Colonic mucosa (tissue), 4 donors: ENCODE data around the gene TAF11L14. TPM values are rescaled to one million over a fixed set of nuclear protein-coding genes. Genes with fewer than 3 reads are reported as not detected.

ENCODE experiments used
- DNase-seq: peaks from one replicate; pipeline ENCODE4 v3.0.0-alpha.2; 2020
- H3K27ac ChIP-seq: fragments of 200-600 bp; one replicate; pipeline ENCODE4 v1.8.0; 2021
- H3K27me3 ChIP-seq: fragments of 200-600 bp; one replicate; pipeline ENCODE4 v1.8.0; 2021
- H3K36me3 ChIP-seq: fragments of 200-600 bp; one replicate; pipeline ENCODE4 v1.8.0; 2021
- H3K4me1 ChIP-seq: fragments of 200-600 bp; one replicate; pipeline ENCODE4 v1.8.0; 2021; ENCODE audit warnings: mild to moderate bottlenecking
- H3K4me3 ChIP-seq: fragments of 200-600 bp; one replicate; pipeline ENCODE4 v1.8.0; 2021
- H3K9ac ChIP-seq, 2 donors: one replicate each; pipeline ENCODE4 v1.7.0; 2013; ENCODE audit warnings: control low read depth in 2 of 2, low read depth in 2 of 2, low read length in 2 of 2
- H3K9me3 ChIP-seq: fragments of 200-600 bp; one replicate; pipeline ENCODE4 v1.8.0; 2021
- intact Hi-C: fragments of 100-400 bp; cut with DNase I; formaldehyde crosslinking; loops from one replicate; pipeline ENCODE4 v1.14.1; 2022
- total RNA-seq, 2 donors: library from RNA; stranded (reverse); fragmentation: NEBNext Ultra II Directional in 1 of 2; extraction: Animal tissue kit (Norgen Biotek cat#: 25700) in 1 of 2; gene quantifications; one replicate each; pipeline ENCODE4 v1.2.1, GENCODE V29; 2021
- TF ChIP-seq, protein P1 (sequence below): fragments of 200-600 bp; IDR thresholded peaks from one replicate; pipeline ENCODE4 v1.8.0; 2022; ENCODE audit warnings: antibody characterized with exemption, mild to moderate bottlenecking
- donor health status: healthy.
- donor health status: DM: no; HTN: no; CAD: no.
- donor health status: DM: no; HTN: no; CAD: no.

The TAF11L14 gene
- total RNA-seq, 2 donors from 2014 or later, result not detected

DNA sequence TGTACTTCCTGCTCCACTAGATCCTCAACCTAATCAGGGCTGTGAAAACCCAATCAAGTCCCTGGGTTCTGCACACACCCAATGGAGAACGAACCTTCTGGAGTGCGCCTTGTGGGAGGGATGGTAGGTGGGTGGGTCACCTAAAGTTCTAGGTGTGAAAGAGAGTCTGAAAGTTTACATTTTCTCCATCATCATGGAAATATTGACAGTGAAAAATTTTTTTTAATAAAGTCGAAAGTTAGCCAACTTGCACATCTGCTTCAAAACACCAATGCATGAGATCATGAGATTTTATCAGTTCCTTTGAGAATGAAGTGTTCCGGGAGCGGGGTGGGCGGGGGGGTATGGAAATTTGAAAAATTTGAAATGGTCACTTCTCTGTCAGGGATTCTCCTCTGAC is 21.7 kb downstream of the TAF11L14 start:
- TF ChIP-seq, protein P1, sequence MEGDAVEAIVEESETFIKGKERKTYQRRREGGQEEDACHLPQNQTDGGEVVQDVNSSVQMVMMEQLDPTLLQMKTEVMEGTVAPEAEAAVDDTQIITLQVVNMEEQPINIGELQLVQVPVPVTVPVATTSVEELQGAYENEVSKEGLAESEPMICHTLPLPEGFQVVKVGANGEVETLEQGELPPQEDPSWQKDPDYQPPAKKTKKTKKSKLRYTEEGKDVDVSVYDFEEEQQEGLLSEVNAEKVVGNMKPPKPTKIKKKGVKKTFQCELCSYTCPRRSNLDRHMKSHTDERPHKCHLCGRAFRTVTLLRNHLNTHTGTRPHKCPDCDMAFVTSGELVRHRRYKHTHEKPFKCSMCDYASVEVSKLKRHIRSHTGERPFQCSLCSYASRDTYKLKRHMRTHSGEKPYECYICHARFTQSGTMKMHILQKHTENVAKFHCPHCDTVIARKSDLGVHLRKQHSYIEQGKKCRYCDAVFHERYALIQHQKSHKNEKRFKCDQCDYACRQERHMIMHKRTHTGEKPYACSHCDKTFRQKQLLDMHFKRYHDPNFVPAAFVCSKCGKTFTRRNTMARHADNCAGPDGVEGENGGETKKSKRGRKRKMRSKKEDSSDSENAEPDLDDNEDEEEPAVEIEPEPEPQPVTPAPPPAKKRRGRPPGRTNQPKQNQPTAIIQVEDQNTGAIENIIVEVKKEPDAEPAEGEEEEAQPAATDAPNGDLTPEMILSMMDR, result no peak
- Histone ChIP-seq H3K4me1 (no peaks in the 10 kb centered on the region), H3K27ac (no peak overlapping the region), H3K27me3 (no peaks in the 10 kb centered on the region), H3K36me3 (no peaks in the 10 kb centered on the region), H3K4me3 (no peak overlapping the region), H3K9ac (no peak overlapping the region), H3K9me3 (no peaks in the 10 kb centered on the region)
- intact Hi-C loops, result no loop called here
- DNase-seq, result no peak

DNA sequence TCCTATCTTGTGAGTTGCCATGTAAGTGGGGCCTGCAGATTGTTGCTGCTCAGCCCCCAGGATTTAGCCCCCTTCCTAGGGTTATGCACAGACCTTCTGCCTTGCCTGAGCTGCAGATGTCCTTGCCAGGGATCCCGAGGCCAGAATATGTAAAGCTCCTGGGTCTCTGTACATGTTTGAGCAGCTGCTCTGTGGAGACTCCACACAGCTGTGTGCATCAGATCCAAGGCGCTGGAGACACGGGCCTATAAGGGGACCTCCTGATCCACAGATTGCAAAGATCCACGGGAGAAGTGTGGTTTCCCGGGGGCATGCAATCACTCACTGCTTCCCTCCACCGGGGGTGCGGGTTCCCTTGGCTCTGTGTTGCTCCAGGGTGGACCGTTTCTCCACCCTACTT is 28.9 kb downstream of the TAF11L14 start:
- no peak overlapping the region for H3K27ac ChIP-seq
- intact Hi-C loops, result no loop called here
- H3K4me1 ChIP-seq, result no peaks in the 10 kb centered on the region
- DNase-seq, result no peak
- no peaks in the 10 kb centered on the region for H3K9me3 ChIP-seq
- TF ChIP-seq, protein P1, result no peak
- no peaks in the 10 kb centered on the region for H3K36me3 ChIP-seq
- H3K4me3 ChIP-seq, result no peak overlapping the region
- no peaks in the 10 kb centered on the region for H3K27me3 ChIP-seq
- no peak overlapping the region for H3K9ac ChIP-seq

DNA sequence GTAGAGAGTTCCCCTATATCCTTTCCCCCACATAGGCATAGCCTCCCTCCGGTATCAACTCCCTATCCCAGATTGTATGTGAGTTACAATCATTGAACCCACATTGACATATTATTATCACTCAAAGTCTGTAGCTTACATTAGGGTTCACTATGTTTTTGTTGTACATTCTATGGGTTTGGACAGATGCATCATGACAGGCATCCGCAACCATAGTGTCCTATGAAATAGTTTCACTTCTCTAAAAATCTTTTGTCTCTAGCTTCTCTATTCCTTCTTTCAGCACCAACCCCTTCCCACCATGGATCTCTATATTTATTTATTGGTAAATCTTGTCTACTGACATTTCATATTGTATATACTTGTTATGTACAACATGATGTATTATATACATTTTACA is 31.6 kb downstream of the TAF11L14 start:
- Histone ChIP-seq H3K27me3 (no peaks in the 10 kb centered on the region), H3K36me3 (no peaks in the 10 kb centered on the region), H3K27ac (no peak overlapping the region), H3K4me3 (no peak overlapping the region), H3K9me3 (no peaks in the 10 kb centered on the region), H3K4me1 (no peaks in the 10 kb centered on the region), H3K9ac (no peak overlapping the region)
- TF ChIP-seq, protein P1, result no peak
- intact Hi-C loops, result no loop called here
- DNase-seq, result no peak

DNA sequence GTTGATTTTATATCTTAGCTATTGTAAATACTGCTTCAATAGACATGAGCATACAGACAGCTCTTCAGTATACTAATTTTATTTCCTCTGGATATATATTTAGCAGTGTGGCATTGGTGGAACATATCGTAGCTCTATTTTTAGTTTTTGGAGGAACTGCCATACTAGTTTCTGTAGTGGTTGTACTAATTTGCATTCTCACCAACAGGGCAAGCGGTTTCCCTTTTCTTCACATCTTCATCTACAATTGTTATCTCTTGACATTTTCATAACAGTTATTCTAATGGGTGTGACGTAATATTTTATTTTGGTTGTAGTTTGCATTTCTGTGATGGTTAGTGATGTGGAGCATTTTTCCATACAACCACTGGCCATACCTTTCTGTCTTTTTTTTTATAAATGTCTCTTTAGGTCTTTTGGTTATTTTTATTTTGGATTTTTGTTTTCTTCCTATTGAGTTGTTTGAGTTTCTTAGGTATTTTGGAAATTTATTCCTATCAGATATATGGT is 32.5 kb downstream of the TAF11L14 start:
- Histone ChIP-seq H3K9me3 (no peaks in the 10 kb centered on the region), H3K27me3 (no peaks in the 10 kb centered on the region)
- TF ChIP-seq, protein P1, result no peak

DNA sequence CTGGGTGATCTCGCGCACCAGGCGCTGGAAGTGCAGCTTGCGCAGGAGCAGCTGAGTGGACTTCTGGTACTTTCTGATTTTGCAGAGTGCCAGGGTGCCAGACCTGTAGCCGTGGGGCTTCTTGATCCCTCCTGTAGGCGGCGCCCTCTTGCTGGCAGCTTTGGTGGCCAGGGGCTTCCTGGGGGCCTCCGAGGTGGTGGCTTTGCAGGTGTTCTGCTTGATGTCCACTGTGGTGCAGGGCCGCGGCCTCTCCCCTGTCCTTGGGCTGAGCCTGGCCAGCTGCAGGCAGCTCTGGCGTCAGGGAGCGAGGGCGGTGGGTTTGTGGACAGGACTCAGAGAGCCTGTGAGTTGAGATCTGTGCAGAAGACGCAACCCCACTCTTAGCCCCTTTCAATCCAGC is 36.1 kb downstream of the TAF11L14 start:
- Histone ChIP-seq H3K27me3 (no peaks in the 10 kb centered on the region), H3K9me3 (no peaks in the 10 kb centered on the region), H3K9ac (no peak overlapping the region), H3K4me1 (no peaks in the 10 kb centered on the region), H3K36me3 (no peaks in the 10 kb centered on the region), H3K4me3 (no peak overlapping the region), H3K27ac (no peak overlapping the region)
- TF ChIP-seq, protein P1, result no peak
- intact Hi-C loops, result no loop called here
- no peak for DNase-seq

More for the DNA sequence above, 32.5 kb downstream of the TAF11L14 start:
- Histone ChIP-seq H3K4me1 (no peaks in the 10 kb centered on the region), H3K36me3 (no peaks in the 10 kb centered on the region), H3K4me3 (no peak overlapping the region), H3K9ac (no peak overlapping the region), H3K27ac (no peak overlapping the region)
- intact Hi-C loops, result no loop called here
- DNase-seq, result no peak
